CD14-positive monocyte (primary cell): ENCODE data around the gene SEC14L1. TPM values are rescaled to one million over a fixed set of nuclear protein-coding genes. Genes with fewer than 3 reads are reported as not detected.

Source experiments
- DNase-seq, 3 donors: peaks; one replicate each; pipeline ENCODE4 v3.0.0-alpha.2; 2011 to 2022
- H2AFZ ChIP-seq: 2 replicates; pipeline ENCODE4 v1.6.0; 2012; ENCODE audit warnings: mild to moderate bottlenecking, low read depth, low read length, inconsistent platforms; ENCODE audit not compliant: insufficient read depth, poor library complexity, severe bottlenecking
- H3K27ac ChIP-seq, 2 donors: 1 replicate in 1 of 2; 2 replicates in 1 of 2; pipeline ENCODE4 v1.5.1; 2012 to 2013; ENCODE audit warnings: low read length in 2 of 2, control low read depth in 1 of 2, inconsistent platforms in 1 of 2, low read depth in 1 of 2, mild to moderate bottlenecking in 1 of 2
- H3K27me3 ChIP-seq, 2 donors: one replicate each; pipeline versions ENCODE4 v1.6.0 to v1.6.1; 2011 to 2013; ENCODE audit warnings: low read length in 2 of 2; ENCODE audit not compliant: control insufficient read depth in 2 of 2, insufficient read depth in 2 of 2
- H3K36me3 ChIP-seq, 2 donors: replicated peaks in 1 of 2; 1 replicate in 1 of 2; 2 replicates in 1 of 2; pipeline versions ENCODE4 v1.5.1 to v1.6.1; 2012 to 2013; ENCODE audit warnings: low read length in 2 of 2, control low read depth in 1 of 2, inconsistent platforms in 1 of 2, mild to moderate bottlenecking in 1 of 2; ENCODE audit not compliant: insufficient read depth in 2 of 2, control insufficient read depth in 1 of 2
- H3K4me1 ChIP-seq, 2 donors: 1 replicate in 1 of 2; 2 replicates in 1 of 2; pipeline versions ENCODE4 v1.5.1 to v1.6.1; 2012 to 2013; ENCODE audit warnings: low read length in 2 of 2, control low read depth in 1 of 2, inconsistent platforms in 1 of 2, mild to moderate bottlenecking in 1 of 2, moderate library complexity in 1 of 2; ENCODE audit not compliant: insufficient read depth in 2 of 2, control insufficient read depth in 1 of 2
- H3K4me2 ChIP-seq: replicated peaks from 2 replicates; pipeline ENCODE3; 2012; ENCODE audit warnings: low read length, moderate library complexity, mild to moderate bottlenecking; ENCODE audit not compliant: poor library complexity, severe bottlenecking; ENCODE audit errors: extremely low read depth
- H3K4me3 ChIP-seq, 3 experiments: fragments of 200-600 bp in 1 of 3; sonication (generic) in 1 of 3; replicated peaks in 1 of 3; 1 replicate in 2 of 3; 2 replicates in 1 of 3; pipeline ENCODE4 v1.5.1; 2011 to 2013; ENCODE audit warnings: low read length in 3 of 3, mild to moderate bottlenecking in 3 of 3, control low read depth in 2 of 3, low read depth in 2 of 3, inconsistent platforms in 1 of 3, moderate library complexity in 1 of 3
- H3K79me2 ChIP-seq: 2 replicates; pipeline ENCODE4 v1.6.0; 2012; ENCODE audit warnings: mild to moderate bottlenecking, control low read depth, inconsistent platforms, low read length, moderate library complexity; ENCODE audit not compliant: insufficient read depth
- H3K9ac ChIP-seq: 2 replicates; pipeline ENCODE4 v1.6.0; 2017; ENCODE audit warnings: low read length, mild to moderate bottlenecking; ENCODE audit not compliant: insufficient read depth, poor library complexity, severe bottlenecking
- H3K9me3 ChIP-seq, 2 donors: replicated peaks in 1 of 2; 1 replicate in 1 of 2; 2 replicates in 1 of 2; pipeline versions ENCODE4 v1.5.1 to v1.6.1; 2012 to 2013; ENCODE audit warnings: low read length in 2 of 2, control low read depth in 1 of 2; ENCODE audit not compliant: control insufficient read depth in 1 of 2, insufficient read depth in 1 of 2
- H4K20me1 ChIP-seq: 2 replicates; pipeline ENCODE4 v1.6.0; 2012; ENCODE audit warnings: mild to moderate bottlenecking, low read length, control low read depth, moderate library complexity; ENCODE audit not compliant: insufficient read depth
- H3K27ac Mint-ChIP-seq, 7 donors: one replicate each; pipeline ENCODE4 v1.8.0; 2020; ENCODE audit warnings: mild to moderate bottlenecking in 7 of 7, mixed read lengths in 7 of 7, moderate library complexity in 6 of 7, inconsistent platforms in 2 of 7
- H3K27me3 Mint-ChIP-seq, 3 donors: one replicate each; pipeline ENCODE4 v1.8.0; 2021 to 2022; ENCODE audit warnings: low read depth in 3 of 3, mild to moderate bottlenecking in 3 of 3, mixed read lengths in 3 of 3, moderate library complexity in 3 of 3, inconsistent platforms in 1 of 3
- H3K36me3 Mint-ChIP-seq, 2 donors: one replicate each; pipeline ENCODE4 v1.8.0; 2020; ENCODE audit warnings: mixed read lengths in 2 of 2, inconsistent platforms in 1 of 2, mild to moderate bottlenecking in 1 of 2
- H3K4me1 Mint-ChIP-seq: one replicate; pipeline ENCODE4 v1.8.0; 2020; ENCODE audit warnings: mild to moderate bottlenecking, mixed read lengths
- H3K4me3 Mint-ChIP-seq, 2 donors: one replicate each; pipeline ENCODE4 v1.8.0; 2020; ENCODE audit warnings: mild to moderate bottlenecking in 2 of 2, mixed read lengths in 2 of 2, moderate library complexity in 1 of 2
- H3K9me3 Mint-ChIP-seq, 7 donors: one replicate each; pipeline ENCODE4 v1.8.0; 2020 to 2022; ENCODE audit warnings: mixed read lengths in 7 of 7, mild to moderate bottlenecking in 6 of 7, moderate library complexity in 6 of 7, inconsistent platforms in 2 of 7
- CTCF ChIP-seq: fragments of 200-600 bp; IDR thresholded peaks from one replicate; pipeline ENCODE4 v1.8.0; 2022; ENCODE audit warnings: antibody characterized with exemption, mild to moderate bottlenecking
- WGBS: methylation state at CpG from one replicate; pipeline ENCODE4 v1.1.5; 2013; ENCODE audit warnings: missing lambda C conversion rate; ENCODE audit not compliant: insufficient coverage; 5-methylcytosine and 5-hydroxymethylcytosine counted together
- intact Hi-C, 2 donors: fragments of 100-400 bp; cut with micrococcal nuclease; formaldehyde crosslinking; loops; one replicate each; pipeline versions ENCODE4 v1.15.0 to v1.15.1; 2023
- polyA plus RNA-seq, 3 donors: library from polyadenylated mRNA; depleted of rRNA in 1 of 3; unstranded in 2 of 3; stranded (reverse) in 1 of 3; fragments of 300-500 nt in 2 of 3; fragments of >200 nt in 1 of 3; fragmentation: Illumina TruSeq in 2 of 3; gene quantifications; 1 replicate in 2 of 3; 2 replicates in 1 of 3; pipeline ENCODE4 v1.2.3, GENCODE V29; 2012 to 2021

SEC14L1 gene
- polyA plus RNA-seq, 3 donors = 34.1 to 76.4 (median 43.2) TPM

GRCh38 chr17:77222356-77222755 is 81.6 kb downstream of the SEC14L1 start:
- Mint-ChIP-seq H3K27ac (no peak overlapping the region), H3K9me3 (peaks cover 7 to 30% (median 20%) of the 10 kb centered on the region in 7 donors), H3K4me3 (no peak overlapping the region)

GRCh38 chr17:77223642-77224420 is 83.1 kb downstream of the SEC14L1 start:
- no peak overlapping the region for H3K27ac ChIP-seq
- no peak overlapping the region for H3K4me2 ChIP-seq
- peak overlapping the region in 1 of 7 donors; percentile 52 for H3K27ac Mint-ChIP-seq
- H3K27me3 ChIP-seq = no peaks in the 10 kb centered on the region
- H3K9ac ChIP-seq = no peak overlapping the region
- no peaks in the 10 kb centered on the region for H4K20me1 ChIP-seq
- DNase-seq = no peak
- H3K4me3 Mint-ChIP-seq = no peak overlapping the region
- intact Hi-C loops = no loop called here
- peaks cover 0 to 2% (median 0%) of the 10 kb centered on the region in 3 donors for H3K27me3 Mint-ChIP-seq
- no peaks in the 10 kb centered on the region for H3K4me1 ChIP-seq
- H3K9me3 ChIP-seq = peaks cover 16 to 21% of the 10 kb centered on the region in 2 donors
- 99% methylated on average over 14 of the region's 26 CpGs for WGBS
- H3K4me3 ChIP-seq = no peak overlapping the region
- H3K36me3 Mint-ChIP-seq = peaks cover 12 to 15% of the 10 kb centered on the region in 2 donors
- no peak overlapping the region for H2AFZ ChIP-seq
- TF ChIP-seq CTCF = no peak
- no peaks in the 10 kb centered on the region for H3K79me2 ChIP-seq
- no peaks in the 10 kb centered on the region for H3K4me1 Mint-ChIP-seq
- H3K36me3 ChIP-seq = peaks cover 2 to 5% of the 10 kb centered on the region in 2 donors
- H3K9me3 Mint-ChIP-seq = peaks cover 7 to 30% (median 20%) of the 10 kb centered on the region in 7 donors

More at GRCh38 chr17:77222356-77222755, 81.6 kb downstream of the SEC14L1 start:
- Histone ChIP-seq H3K4me1 (no peaks in the 10 kb centered on the region), H3K27ac (no peak overlapping the region), H2AFZ (no peak overlapping the region), H3K36me3 (peaks cover 9 to 19% of the 10 kb centered on the region in 2 donors), H3K9ac (no peak overlapping the region), H4K20me1 (peaks cover 6% of the 10 kb centered on the region), H3K4me3 (no peak overlapping the region), H3K27me3 (no peaks in the 10 kb centered on the region), H3K4me2 (no peak overlapping the region), H3K9me3 (peaks cover 16 to 21% of the 10 kb centered on the region in 2 donors), H3K79me2 (no peaks in the 10 kb centered on the region)
- intact Hi-C loops = no loop called here
- peaks cover 26 to 29% of the 10 kb centered on the region in 2 donors for H3K36me3 Mint-ChIP-seq
- 90% methylated on average over 6 of the region's 7 CpGs for WGBS
- TF ChIP-seq CTCF = no peak
- peaks cover 0 to 2% (median 0%) of the 10 kb centered on the region in 3 donors for H3K27me3 Mint-ChIP-seq
- H3K4me1 Mint-ChIP-seq = no peaks in the 10 kb centered on the region
- DNase-seq = no peak
